Epithelial cell of proximal tubule (primary cell): ENCODE results near the gene PKD1L1. TPM values are rescaled to one million over a fixed set of nuclear protein-coding genes. Genes with fewer than 3 reads are reported as not detected.
A peak's percentile ranks its signal among the peaks of the same experiment; 100 is the strongest.

Experiments
- DNase-seq: peaks from one replicate; pipeline ENCODE4 v3.0.0-alpha.2; 2011; ENCODE audit warnings: low read depth
- H3K4me3 ChIP-seq: 2 replicates; pipeline ENCODE4 v1.5.1; 2011; ENCODE audit warnings: low read depth, mild to moderate bottlenecking, low read length
- total RNA-seq: library from RNA; depleted of rRNA; stranded (reverse); fragments of >200 nt; gene quantifications from 2 replicates; pipeline ENCODE4 v1.2.3, GENCODE V29; 2015
- TF ChIP-seq, protein P1 (sequence below): conservative IDR thresholded peaks from 2 replicates; pipeline ENCODE4 v1.5.1; 2012; ENCODE audit warnings: low read depth, mild to moderate bottlenecking, low read length

The PKD1L1 gene
- total RNA-seq, 1 donor from 2014 or later: not detected

DNA sequence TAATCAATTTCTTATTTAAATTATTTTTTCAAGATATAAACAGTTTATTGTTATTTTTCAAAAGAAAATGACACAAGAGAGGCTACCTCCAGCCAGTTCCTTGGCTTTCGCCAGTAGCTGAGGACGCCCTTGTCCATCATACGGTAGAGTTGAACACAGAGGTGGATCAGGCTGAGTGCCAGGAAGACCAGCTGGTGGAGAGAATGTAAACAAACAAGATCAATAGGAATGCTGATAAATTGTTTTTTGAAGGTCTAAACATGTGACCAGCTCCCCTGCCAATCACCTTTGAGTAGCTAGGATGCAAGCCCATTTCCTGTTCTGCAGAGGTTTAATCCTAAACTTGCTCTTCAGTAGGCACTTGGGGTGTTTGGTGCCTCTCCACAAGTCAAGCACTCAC, 138.9 kb downstream of the PKD1L1 start:
- TF ChIP-seq, protein P1, sequence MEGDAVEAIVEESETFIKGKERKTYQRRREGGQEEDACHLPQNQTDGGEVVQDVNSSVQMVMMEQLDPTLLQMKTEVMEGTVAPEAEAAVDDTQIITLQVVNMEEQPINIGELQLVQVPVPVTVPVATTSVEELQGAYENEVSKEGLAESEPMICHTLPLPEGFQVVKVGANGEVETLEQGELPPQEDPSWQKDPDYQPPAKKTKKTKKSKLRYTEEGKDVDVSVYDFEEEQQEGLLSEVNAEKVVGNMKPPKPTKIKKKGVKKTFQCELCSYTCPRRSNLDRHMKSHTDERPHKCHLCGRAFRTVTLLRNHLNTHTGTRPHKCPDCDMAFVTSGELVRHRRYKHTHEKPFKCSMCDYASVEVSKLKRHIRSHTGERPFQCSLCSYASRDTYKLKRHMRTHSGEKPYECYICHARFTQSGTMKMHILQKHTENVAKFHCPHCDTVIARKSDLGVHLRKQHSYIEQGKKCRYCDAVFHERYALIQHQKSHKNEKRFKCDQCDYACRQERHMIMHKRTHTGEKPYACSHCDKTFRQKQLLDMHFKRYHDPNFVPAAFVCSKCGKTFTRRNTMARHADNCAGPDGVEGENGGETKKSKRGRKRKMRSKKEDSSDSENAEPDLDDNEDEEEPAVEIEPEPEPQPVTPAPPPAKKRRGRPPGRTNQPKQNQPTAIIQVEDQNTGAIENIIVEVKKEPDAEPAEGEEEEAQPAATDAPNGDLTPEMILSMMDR: no peak

DNA sequence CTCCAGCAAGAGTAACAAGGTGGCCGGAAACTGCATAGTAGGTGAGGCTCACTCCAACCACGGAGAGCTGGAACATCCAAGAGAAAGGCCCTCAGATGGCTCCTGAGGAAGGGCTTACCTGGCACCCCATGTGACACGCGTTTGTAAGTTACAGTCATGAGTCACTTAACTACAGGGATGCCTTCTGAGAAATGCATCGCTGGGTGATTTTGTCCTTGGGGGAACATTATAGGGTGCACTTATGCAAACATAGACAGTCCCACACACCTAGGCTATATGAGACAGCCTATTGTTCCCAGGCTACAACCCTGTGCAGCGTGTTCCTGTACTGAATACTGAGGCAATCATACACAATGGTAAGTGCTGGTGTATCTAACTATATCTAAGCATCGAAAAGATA, 139.9 kb downstream of the PKD1L1 start:
- DNase-seq: no peak
- no peak overlapping the region for H3K4me3 ChIP-seq

More for the DNA sequence above, 138.9 kb downstream of the PKD1L1 start:
- no peak overlapping the region for H3K4me3 ChIP-seq
- no peak for DNase-seq

DNA sequence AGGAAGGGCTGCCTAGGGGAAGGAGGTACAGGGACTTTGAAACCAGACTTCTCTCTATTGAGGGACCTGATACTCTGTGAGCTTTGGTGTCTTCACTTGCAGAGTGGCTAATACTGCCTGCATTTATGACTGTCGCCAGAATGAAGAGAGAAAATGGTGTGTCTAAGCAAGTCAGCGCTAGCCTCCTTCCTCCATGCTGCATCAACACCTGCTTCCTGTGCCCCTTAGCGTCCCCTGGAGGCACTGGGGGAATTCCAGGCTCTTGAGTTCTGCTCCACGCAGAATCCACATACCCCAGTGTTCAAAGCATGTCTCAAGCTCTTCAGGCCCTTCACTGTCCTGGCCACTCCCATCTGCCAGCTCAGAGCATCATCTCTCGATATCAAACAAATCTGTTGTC, 140.5 kb downstream of the PKD1L1 start:
- no peak overlapping the region for H3K4me3 ChIP-seq
- DNase-seq: no peak
- TF ChIP-seq, protein P1: peak; percentile 20

More for the DNA sequence above, 139.9 kb downstream of the PKD1L1 start:
- TF ChIP-seq, protein P1: no peak

DNA sequence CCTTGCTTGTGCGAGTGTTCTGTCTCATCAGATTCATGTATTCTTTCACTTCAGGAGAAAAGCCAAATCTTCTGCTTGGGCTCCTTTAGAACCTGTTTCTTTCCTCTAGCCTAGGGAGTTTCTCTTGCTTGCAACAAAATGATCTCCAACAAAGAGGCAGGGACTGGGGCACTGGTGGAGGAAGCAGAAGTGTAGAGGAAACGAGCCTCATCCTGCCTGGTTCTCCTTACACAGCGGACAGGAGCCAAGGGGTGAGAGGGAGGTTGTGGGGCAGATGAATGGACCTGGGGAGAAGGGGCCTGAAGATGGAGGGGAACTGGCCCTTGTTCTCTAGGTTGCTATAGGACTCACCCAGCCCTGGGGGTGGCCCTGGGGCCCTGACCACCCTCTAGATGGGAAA, 141.1 kb downstream of the PKD1L1 start:
- H3K4me3 ChIP-seq: no peak overlapping the region
- TF ChIP-seq, protein P1: no peak
- no peak for DNase-seq

DNA sequence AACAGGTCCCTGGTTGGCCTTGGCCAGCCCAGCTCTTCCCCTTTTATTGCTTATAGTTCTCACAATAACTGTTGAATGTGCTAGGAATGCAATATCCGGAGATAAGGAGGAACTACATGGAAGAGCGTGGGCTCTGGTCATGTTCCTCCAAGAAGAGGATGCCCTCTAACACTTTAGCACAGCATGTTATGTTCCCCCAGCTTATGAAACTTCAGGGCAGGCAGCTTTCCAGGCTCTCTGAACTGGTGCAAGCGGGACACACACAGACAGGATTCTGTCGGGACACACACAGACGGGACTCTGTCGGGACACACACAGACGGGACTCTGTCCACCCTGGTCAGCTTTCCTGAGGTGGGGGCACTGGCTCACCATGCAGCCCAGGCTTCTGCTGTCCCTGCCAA, 141.6 kb downstream of the PKD1L1 start:
- H3K4me3 ChIP-seq: no peak overlapping the region
- TF ChIP-seq, protein P1: no peak
- no peak for DNase-seq

DNA sequence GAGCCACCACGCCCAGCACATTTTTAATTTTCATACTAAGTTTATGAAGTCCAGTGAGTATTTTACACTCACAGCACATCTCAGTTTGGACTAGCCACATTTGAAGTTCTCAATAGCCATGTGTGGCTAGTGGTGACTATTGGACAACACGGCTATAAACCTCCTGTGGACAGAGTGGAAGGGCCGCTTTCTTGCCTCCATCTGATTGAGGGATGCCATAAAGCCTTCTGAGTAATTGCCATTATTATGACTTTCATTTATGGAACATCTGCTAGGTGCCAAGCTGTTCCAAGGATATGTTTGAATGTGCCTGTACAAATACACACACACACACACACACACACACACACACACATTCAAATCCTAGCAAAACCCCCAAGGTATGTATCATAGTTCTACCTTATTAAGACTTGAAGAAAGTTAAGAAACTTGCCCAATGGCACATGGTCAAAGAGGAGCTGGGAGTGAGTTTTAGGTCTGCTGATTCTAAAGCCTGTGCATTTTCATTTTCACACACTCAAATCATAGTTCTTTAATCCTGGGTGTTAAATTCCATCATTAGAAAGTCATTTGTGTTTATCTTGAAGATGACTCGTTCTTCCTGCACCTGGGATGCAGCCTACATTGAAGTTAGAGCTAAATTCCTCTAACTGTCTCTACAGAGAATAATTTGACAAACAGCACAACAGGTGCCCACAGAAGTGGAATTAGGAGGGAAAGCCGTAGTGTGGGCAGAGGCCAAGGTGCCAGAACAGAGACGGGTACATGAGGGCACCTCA, 143.3 kb downstream of the PKD1L1 start:
- DNase-seq: no peak
- no peak overlapping the region for H3K4me3 ChIP-seq
- TF ChIP-seq, protein P1: no peak

DNA sequence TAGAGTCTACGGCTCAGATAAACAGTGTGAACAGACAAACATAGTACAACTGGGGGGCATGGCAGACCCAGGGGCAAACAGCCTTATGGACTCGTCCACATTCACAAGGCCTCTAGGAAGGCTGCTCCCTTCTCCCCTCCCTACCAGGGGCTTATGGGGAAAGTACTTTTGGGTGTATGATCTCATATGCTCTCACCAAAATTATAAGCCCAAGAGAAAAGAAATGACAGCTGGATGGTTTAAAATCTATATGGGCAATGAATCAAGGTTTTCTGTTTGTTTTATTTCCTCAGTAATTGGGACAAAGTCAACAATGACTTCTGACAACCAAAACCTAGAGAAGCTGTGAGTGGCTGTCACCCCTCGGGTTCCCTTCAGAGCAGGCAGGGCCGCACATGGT, 144.4 kb downstream of the PKD1L1 start:
- DNase-seq: no peak
- TF ChIP-seq, protein P1: no peak
- no peak overlapping the region for H3K4me3 ChIP-seq
